ENCODE data around the gene CDKAL1.

The CDKAL1 gene

GRCh38 chr6:21019614-21020013, 485.4 kb downstream of the CDKAL1 start:
- Histone ChIP-seq H3K4me3 (ENCODE audit: severe bottlenecking) (no peak overlapping the region), H3K36me3 (ENCODE audit: low read depth) (no peaks in the 10 kb centered on the region), H3K4me1 (ENCODE audit: insufficient read depth, poor library complexity, severe bottlenecking) (peaks cover 26% of the 10 kb centered on the region), H3K27ac (ENCODE audit: poor library complexity, severe bottlenecking) (no peak overlapping the region), H3K27me3 (ENCODE audit: insufficient read depth, poor library complexity, severe bottlenecking) (no peaks in the 10 kb centered on the region), H3K9me3 (ENCODE audit: severe bottlenecking) (no peaks in the 10 kb centered on the region)
- DNase-seq (ENCODE audit: low spot score) (no peak), ATAC-seq (ENCODE audit: low read depth) (no peak)
- peak; percentile 53 for TF ChIP-seq CTCF (IDR thresholded peaks at IDR 0.05; ENCODE audit: poor library complexity, severe bottlenecking)

DNA sequence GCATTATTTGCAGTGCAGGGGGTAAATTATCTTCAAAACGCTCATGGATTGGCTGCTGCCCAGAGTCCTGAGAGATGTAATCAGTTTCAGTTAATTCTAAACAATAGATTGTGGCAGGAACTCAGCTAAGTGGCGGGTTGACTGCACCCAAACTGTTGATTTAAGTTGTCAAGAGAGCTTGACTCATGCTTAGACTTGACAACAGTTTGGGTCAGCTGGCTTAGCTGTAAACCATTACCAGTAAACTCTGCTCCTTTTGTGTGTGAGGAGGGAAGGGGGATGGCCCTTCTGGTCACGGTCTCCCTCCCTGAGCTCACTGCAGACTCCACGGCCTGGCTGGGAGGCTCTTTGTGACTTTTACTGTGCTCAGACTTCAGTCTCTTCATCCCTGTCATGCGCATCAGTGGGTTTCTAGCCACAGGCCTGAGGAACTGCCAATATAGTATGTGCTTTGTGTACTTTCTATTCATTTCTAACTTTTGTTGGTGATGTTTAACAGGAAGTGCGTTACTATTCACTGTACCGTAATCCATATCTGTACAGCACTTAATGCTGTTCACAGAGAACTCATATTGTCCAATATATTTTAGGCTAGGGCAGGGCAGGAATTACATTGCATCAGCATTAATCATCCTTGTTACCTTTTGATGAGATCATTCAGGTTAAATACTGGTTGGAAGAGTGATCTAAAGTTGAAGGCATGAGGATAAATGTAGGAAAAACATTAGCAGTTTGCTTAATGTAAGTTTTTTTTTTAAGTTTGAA, 488.3 kb downstream of the CDKAL1 start:
- Histone ChIP-seq H3K27me3 (ENCODE audit: insufficient read depth, poor library complexity, severe bottlenecking) (no peaks in the 10 kb centered on the region), H3K27ac (ENCODE audit: poor library complexity, severe bottlenecking) (peak overlapping the region; percentile 98), H3K36me3 (ENCODE audit: low read depth) (no peaks in the 10 kb centered on the region), H3K9me3 (ENCODE audit: severe bottlenecking) (no peaks in the 10 kb centered on the region), H3K4me1 (ENCODE audit: insufficient read depth, poor library complexity, severe bottlenecking) (peaks cover 51% of the 10 kb centered on the region), H3K4me3 (ENCODE audit: severe bottlenecking) (no peak overlapping the region)
- ATAC-seq (ENCODE audit: low read depth) (peak; percentile 91), DNase-seq (ENCODE audit: low spot score) (peak; percentile 61)
- TF ChIP-seq CTCF (IDR thresholded peaks at IDR 0.05; ENCODE audit: poor library complexity, severe bottlenecking), result no peak

- DNase-seq (ENCODE audit: low spot score), result no peak
These were observed 489.0 kb downstream of the CDKAL1 start for GRCh38 chr6:21023210-21023609.

GRCh38 chr6:21024616-21025015, 490.4 kb downstream of the CDKAL1 start:
- Histone ChIP-seq H3K36me3 (ENCODE audit: low read depth) (no peaks in the 10 kb centered on the region), H3K4me1 (ENCODE audit: insufficient read depth, poor library complexity, severe bottlenecking) (peaks cover 51% of the 10 kb centered on the region), H3K9me3 (ENCODE audit: severe bottlenecking) (no peaks in the 10 kb centered on the region), H3K4me3 (ENCODE audit: severe bottlenecking) (no peak overlapping the region), H3K27ac (ENCODE audit: poor library complexity, severe bottlenecking) (peak overlapping the region; percentile 98), H3K27me3 (ENCODE audit: insufficient read depth, poor library complexity, severe bottlenecking) (no peaks in the 10 kb centered on the region)
- DNase-seq (ENCODE audit: low spot score), result no peak
- ATAC-seq (ENCODE audit: low read depth), result no peak
- no peak for TF ChIP-seq CTCF (IDR thresholded peaks at IDR 0.05; ENCODE audit: poor library complexity, severe bottlenecking)

More at GRCh38 chr6:21023210-21023609, 489.0 kb downstream of the CDKAL1 start:
- no peaks in the 10 kb centered on the region for H3K36me3 ChIP-seq (ENCODE audit: low read depth)
- H3K27me3 ChIP-seq (ENCODE audit: insufficient read depth, poor library complexity, severe bottlenecking), result no peaks in the 10 kb centered on the region
- no peak overlapping the region for H3K4me3 ChIP-seq (ENCODE audit: severe bottlenecking)
- no peak for TF ChIP-seq CTCF (IDR thresholded peaks at IDR 0.05; ENCODE audit: poor library complexity, severe bottlenecking)
- ATAC-seq (ENCODE audit: low read depth), result no peak
- peaks cover 51% of the 10 kb centered on the region for H3K4me1 ChIP-seq (ENCODE audit: insufficient read depth, poor library complexity, severe bottlenecking)
- no peaks in the 10 kb centered on the region for H3K9me3 ChIP-seq (ENCODE audit: severe bottlenecking)
- peak overlapping the region; percentile 98 for H3K27ac ChIP-seq (ENCODE audit: poor library complexity, severe bottlenecking)
